ENCODE measurements around the gene MZB1. TPM values are rescaled to one million over a fixed set of nuclear protein-coding genes. Genes with fewer than 3 reads are reported as not detected.

MZB1 gene
- total and polyA plus RNA-seq, 2 of the 8 experiments (the other 6 are each of a cell fraction or from before 2014, with no cell fraction given) = 0.39 to 0.47 TPM

GRCh38 chr5:139383993-139384590 is 5.6 kb downstream of the MZB1 start:
- Histone ChIP-seq H2BK5ac (ENCODE audit: low read depth, low read length) (no peak overlapping the region), H2AFZ (ENCODE audit: low read length) (no peak overlapping the region), H3K36me3 (ENCODE audit: control insufficient read depth in 2 of 4, insufficient read depth in 4 of 4, low read length in 3 of 4) (no peaks in the 10 kb centered on the region), H3K79me1 (ENCODE audit: low read depth, low read length) (no peaks in the 10 kb centered on the region; the same call in 1 of the 2 replicates), H3K56ac (replicated peaks; ENCODE audit: insufficient read length, low read depth, low read length) (no peak overlapping the region), H4K20me1 (replicated peaks in 1 of 2; ENCODE audit: control insufficient read depth in 1 of 2, insufficient read depth in 2 of 2, low read length in 2 of 2) (peaks cover 0 to 2% of the 10 kb centered on the region in 2 experiments), H3K23me2 (ENCODE audit: low read depth, low read length) (no peaks in the 10 kb centered on the region), H2BK12ac (ENCODE audit: low read depth, low read length) (no peak overlapping the region), H3K27me3 (replicated peaks in 1 of 4; ENCODE audit: control insufficient read depth in 3 of 4, extremely low read depth in 1 of 4, insufficient read depth in 3 of 4, low read length in 3 of 4) (no peaks in the 10 kb centered on the region), H3K18ac (ENCODE audit: extremely low read depth, low read length) (no peak overlapping the region), H3K4me2 (ENCODE audit: insufficient read depth in 1 of 2, low read depth in 2 of 2, low read length in 2 of 2) (no peak overlapping the region), H4K91ac (replicated peaks; ENCODE audit: insufficient read length, low read length) (no peak overlapping the region), H2AK5ac (ENCODE audit: low read depth, low read length) (no peak overlapping the region), H2BK15ac (ENCODE audit: low read length) (no peak overlapping the region), H2BK120ac (replicated peaks; ENCODE audit: low read depth, low read length) (no peak overlapping the region), H3K27ac (ENCODE audit: low read depth, low read length) (no peak overlapping the region), H3K9me3 (ENCODE audit: insufficient read depth in 2 of 2, low read depth in 1 of 2, low read length in 1 of 2) (no peaks in the 10 kb centered on the region), H3K4me3 (ENCODE audit: extremely low read depth in 1 of 4, insufficient read depth in 2 of 4, low read depth in 3 of 4, low read length in 4 of 4) (no peak overlapping the region), H3K4me1 (replicated peaks in 1 of 4; ENCODE audit: control insufficient read depth in 3 of 4, insufficient read depth in 4 of 4, low read length in 3 of 4) (peaks cover 3 to 11% (median 10%) of the 10 kb centered on the region in 4 experiments), H3K79me2 (ENCODE audit: control insufficient read depth in 1 of 2, insufficient read depth in 2 of 2, low read length in 2 of 2) (no peaks in the 10 kb centered on the region), H2BK20ac (ENCODE audit: low read length) (no peak overlapping the region), H4K5ac (ENCODE audit: insufficient read length, low read depth, low read length) (no peak overlapping the region), H3K23ac (ENCODE audit: insufficient read length) (no peak overlapping the region), H3K9ac (replicated peaks in 1 of 4; ENCODE audit: extremely low read depth in 1 of 4, low read depth in 3 of 4, low read length in 3 of 4) (no peak overlapping the region), H4K8ac (ENCODE audit: extremely low read depth, insufficient read depth, low read length) (no peak overlapping the region; the same call in 1 of the 2 replicates), H3K14ac (ENCODE audit: insufficient read length) (no peak overlapping the region), H3K4ac (replicated peaks; ENCODE audit: insufficient read length, low read depth, low read length) (no peak overlapping the region)
- POLR2A ChIA-PET (ENCODE audit: partially characterized antibody) = interaction anchor here (1.1 kb wide), 1 partner anchor 42 kb away, joined by 3 read pairs; the partner anchor contains the start of gene PAIP2
- WGBS, 2 experiments (ENCODE audit: extremely low coverage in 1 of 2, insufficient coverage in 1 of 2, insufficient read length in 1 of 2, insufficient replicate concordance in 2 of 2, low coverage in 1 of 2, low lambda C conversion rate in 2 of 2, missing lambda C conversion rate in 1 of 2) = 78% methylated on average over 7 of the region's 7 CpGs; no CpG with 5 or more reads in 1 of the 2 experiments
- CTCF ChIA-PET (ENCODE audit: partially characterized antibody) = interaction anchor here (1.2 kb wide), 1 partner anchor 251 kb away, joined by 3 read pairs; no protein-coding TSS in a partner anchor
- FAIRE-seq (no peak), DNase-seq (ENCODE audit: low read depth in 1 of 2, low spot score in 2 of 2) (no peak)
- TF ChIP-seq ATF3 (IDR thresholded peaks at IDR 0.05; ENCODE audit: insufficient read depth, low read depth, low read length) (no peak), RNF2 (IDR thresholded peaks at IDR 0.05; ENCODE audit: borderline replicate concordance, low read depth, low read length, missing control alignments, poor library complexity, severe bottlenecking) (no peak), FOSL1 (IDR thresholded peaks at IDR 0.05; ENCODE audit: insufficient read depth, low read depth, low read length) (no peak), RFX5 (IDR thresholded peaks at IDR 0.05; ENCODE audit: borderline replicate concordance, low read depth, low read length) (no peak), CBX5 (IDR thresholded peaks at IDR 0.05; ENCODE audit: low read depth, low read length) (no peak), KDM1A (IDR thresholded peaks at IDR 0.05; ENCODE audit: borderline replicate concordance, low read length) (no peak), GABPA (IDR thresholded peaks at IDR 0.05; ENCODE audit: borderline replicate concordance, insufficient read depth, low read length) (no peak), CEBPB (IDR thresholded peaks at IDR 0.05; ENCODE audit: low read depth, low read length) (no peak), BACH1 (IDR thresholded peaks at IDR 0.05; ENCODE audit: low read length) (no peak), TAF7 (optimal IDR thresholded peaks at IDR 0.05; ENCODE audit: borderline replicate concordance, low read depth, low read length) (no peak), CREB1 (IDR thresholded peaks at IDR 0.05) (no peak), SIRT6 (IDR thresholded peaks at IDR 0.05; ENCODE audit: low read length) (no peak), YY1 (IDR thresholded peaks at IDR 0.05; ENCODE audit: low read depth, low read length) (no peak)
